GM21723 (cell line): ENCODE measurements around the gene RBM47.
"Not testable (repeated sequence)": the region's sequence is repeated elsewhere in the genome, so short reads cannot be mapped to it uniquely, and the experiment has no call there.

Source experiments
- ATAC-seq: cut with Tn5 transposase; IDR thresholded peaks from one replicate; pipeline ENCODE4 v1.9.1; 2021; ENCODE audit warnings: mild to moderate bottlenecking, moderate library complexity; ENCODE audit not compliant: unreplicated experiment

Gene RBM47

GRCh38 chr4:40544221-40544620 lies 85.4 kb downstream of the RBM47 start:
- no peak for ATAC-seq

GRCh38 chr4:40540800-40541199 lies 88.9 kb downstream of the RBM47 start:
- no peak for ATAC-seq

GRCh38 chr4:40536032-40536431 lies 93.6 kb downstream of the RBM47 start:
- peak; percentile 73 for ATAC-seq

GRCh38 chr4:40531636-40532023 lies 98.0 kb downstream of the RBM47 start:
- ATAC-seq = no peak

- no peak for ATAC-seq
Observed at GRCh38 chr4:40530961-40531635, 98.6 kb downstream of the RBM47 start.

- no peak for ATAC-seq
Observed at GRCh38 chr4:40526741-40527140, 102.9 kb downstream of the RBM47 start.

- no peak for ATAC-seq
Observed at GRCh38 chr4:40525752-40526598, 103.7 kb downstream of the RBM47 start.

GRCh38 chr4:40524366-40525041 lies 105.2 kb downstream of the RBM47 start:
- ATAC-seq = no peak

- ATAC-seq = no peak
Observed at GRCh38 chr4:40523581-40523980, 106.1 kb downstream of the RBM47 start.

GRCh38 chr4:40521957-40522356 lies 107.7 kb downstream of the RBM47 start:
- no peak for ATAC-seq

GRCh38 chr4:40520533-40520932 lies 109.1 kb downstream of the RBM47 start:
- ATAC-seq = no peak

GRCh38 chr4:40517081-40517480 lies 112.6 kb downstream of the RBM47 start:
- ATAC-seq = not testable (repeated sequence)

- peak; percentile 47 for ATAC-seq
Observed at GRCh38 chr4:40516651-40517050, 113.0 kb downstream of the RBM47 start.

GRCh38 chr4:40515398-40516293 lies 114.0 kb downstream of the RBM47 start:
- ATAC-seq = peak; percentile 86

- ATAC-seq = no peak
Observed at GRCh38 chr4:40515037-40515397, 114.6 kb downstream of the RBM47 start.

- ATAC-seq = no peak
Observed at GRCh38 chr4:40514497-40514951, 115.1 kb downstream of the RBM47 start.

- no peak for ATAC-seq
Observed at GRCh38 chr4:40511036-40511614, 118.5 kb downstream of the RBM47 start.

- ATAC-seq = no peak
Observed at GRCh38 chr4:40507977-40508376, 121.7 kb downstream of the RBM47 start.

GRCh38 chr4:40506492-40506891 lies 123.2 kb downstream of the RBM47 start:
- ATAC-seq = no peak

GRCh38 chr4:40506066-40506465 lies 123.6 kb downstream of the RBM47 start:
- ATAC-seq = no peak
